Esophagus muscularis mucosa (tissue), 3 donors: ENCODE measurements around the gene OR2AP1.

ENCODE experiments used
- CTCF ChIP-seq, 3 experiments: fragments of 200-600 bp in 2 of 3; fragments of 450-650 bp in 1 of 3; sonication (generic) in 2 of 3; IDR thresholded peaks; one replicate each; pipeline ENCODE4 v1.5.1; 2017 to 2019; ENCODE audit warnings: antibody characterized with exemption in 3 of 3, mild to moderate bottlenecking in 2 of 3, moderate library complexity in 1 of 3
- POLR2A ChIP-seq: fragments of 450-650 bp; IDR thresholded peaks from one replicate; pipeline ENCODE4 v1.6.1; 2017; ENCODE audit warnings: antibody characterized with exemption, moderate library complexity, mild to moderate bottlenecking, low read depth

- TF ChIP-seq CTCF (IDR thresholded peaks at IDR 0.05): no peak
- TF ChIP-seq POLR2A: no peak
Observed at GRCh38 chr12:55607821-55608594, 35.7 kb downstream of the OR2AP1 start.
